Activated T-helper 17 cell treated with anti-CD3 and anti-CD28 coated beads, Interleukin-2, amount 50 U/mL, for 72 hours (primary cell): Measurements from ENCODE around the gene PRKCA. TPM values are rescaled to one million over a fixed set of nuclear protein-coding genes. Genes with fewer than 3 reads are reported as not detected.
"Not testable (repeated sequence)": the region's sequence is repeated elsewhere in the genome, so short reads cannot be mapped to it uniquely, and the experiment has no call there.

Experiments
- ATAC-seq: fragments of 150-1000 bp; cut with Tn5 transposase; replicated peaks from 2 replicates; pipeline ENCODE4 v1.10.0; 2021; ENCODE audit warnings: mild to moderate bottlenecking, moderate library complexity
- H3K27ac Mint-ChIP-seq: one replicate; pipeline ENCODE4 v1.8.0; 2022; ENCODE audit warnings: mixed read lengths
- H3K27me3 Mint-ChIP-seq: one replicate; pipeline ENCODE4 v1.8.0; 2022; ENCODE audit warnings: mixed read lengths
- H3K36me3 Mint-ChIP-seq: one replicate; pipeline ENCODE4 v1.8.0; 2022; ENCODE audit warnings: low read depth, mild to moderate bottlenecking, mixed read lengths
- H3K4me1 Mint-ChIP-seq: one replicate; pipeline ENCODE4 v1.8.0; 2022; ENCODE audit warnings: mixed read lengths
- H3K4me3 Mint-ChIP-seq: one replicate; pipeline ENCODE4 v1.8.0; 2022; ENCODE audit warnings: mild to moderate bottlenecking, mixed read lengths
- H3K9me3 Mint-ChIP-seq: one replicate; pipeline ENCODE4 v1.8.0; 2022; ENCODE audit warnings: mixed read lengths
- total RNA-seq, 2 donors: library from RNA; stranded (reverse); gene quantifications; one replicate each; pipeline ENCODE4 v1.2.3, GENCODE V29; 2022

Gene PRKCA
- total RNA-seq, 2 donors from 2014 or later = 58.2 to 86.0 TPM

DNA sequence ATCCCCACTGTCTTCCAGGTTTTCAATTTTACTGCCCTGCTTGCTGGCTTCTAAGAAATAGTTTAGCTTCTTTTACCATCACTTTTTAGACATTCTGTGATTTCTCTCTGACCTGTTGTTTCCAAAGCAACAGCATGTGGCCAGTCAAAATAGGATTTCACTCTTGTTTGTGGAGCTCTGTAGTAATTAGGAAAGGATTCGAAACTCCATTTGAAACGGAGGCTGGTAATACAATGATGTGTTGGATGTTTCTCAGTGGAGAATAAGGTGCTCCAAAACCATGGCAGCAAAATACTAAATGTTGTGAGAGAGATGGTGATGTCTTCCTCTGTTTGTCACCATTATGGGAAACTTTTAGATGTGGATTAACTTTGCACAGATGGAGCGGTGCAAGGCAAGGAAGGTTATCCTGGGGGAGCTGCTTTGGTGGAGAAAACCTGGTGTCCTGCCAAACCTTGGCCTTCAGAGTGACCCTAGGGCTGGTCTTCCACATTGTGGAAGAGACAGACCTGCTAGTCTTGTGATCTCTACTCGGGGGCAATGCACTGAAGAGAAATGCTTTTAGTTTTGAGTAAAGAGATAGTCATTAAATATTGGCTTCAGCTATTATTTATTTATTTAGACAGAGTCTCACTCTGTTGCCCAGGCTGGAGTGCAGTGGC lies 79.4 kb downstream of the PRKCA start:
- peaks cover 4% of the 10 kb centered on the region for H3K36me3 Mint-ChIP-seq
- H3K9me3 Mint-ChIP-seq = no peaks in the 10 kb centered on the region
- H3K27me3 Mint-ChIP-seq = no peaks in the 10 kb centered on the region
- H3K4me3 Mint-ChIP-seq = peak overlapping the region; percentile 37
- peak overlapping the region; percentile 81 for H3K27ac Mint-ChIP-seq
- peaks cover 24% of the 10 kb centered on the region for H3K4me1 Mint-ChIP-seq
- peak; percentile 88 for ATAC-seq

DNA sequence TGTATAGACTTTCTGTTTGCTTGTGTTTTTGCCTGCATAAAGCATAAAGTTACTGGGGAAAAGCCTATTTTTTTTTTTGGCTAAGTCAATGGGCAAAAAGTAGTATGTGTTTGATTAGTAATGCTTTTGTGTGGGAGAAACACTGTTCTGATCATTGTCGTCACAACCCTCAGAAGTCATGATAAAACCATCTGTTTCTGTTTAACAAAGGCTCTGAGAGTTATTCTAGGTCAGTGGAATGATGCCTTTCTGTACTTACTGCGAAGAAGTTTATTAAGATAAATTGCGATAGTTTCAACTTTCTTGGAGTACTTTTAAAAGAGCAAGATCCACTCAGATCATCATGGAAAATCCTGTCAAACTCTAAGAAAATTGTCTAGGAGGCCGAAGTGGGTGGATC lies 80.9 kb downstream of the PRKCA start:
- no peaks in the 10 kb centered on the region for H3K27me3 Mint-ChIP-seq
- peaks cover 28% of the 10 kb centered on the region for H3K4me1 Mint-ChIP-seq
- peaks cover 16% of the 10 kb centered on the region for H3K36me3 Mint-ChIP-seq
- peak overlapping the region; percentile 51 for H3K4me3 Mint-ChIP-seq
- ATAC-seq = peak; percentile 62
- H3K9me3 Mint-ChIP-seq = no peaks in the 10 kb centered on the region
- peak overlapping the region; percentile 86 for H3K27ac Mint-ChIP-seq

DNA sequence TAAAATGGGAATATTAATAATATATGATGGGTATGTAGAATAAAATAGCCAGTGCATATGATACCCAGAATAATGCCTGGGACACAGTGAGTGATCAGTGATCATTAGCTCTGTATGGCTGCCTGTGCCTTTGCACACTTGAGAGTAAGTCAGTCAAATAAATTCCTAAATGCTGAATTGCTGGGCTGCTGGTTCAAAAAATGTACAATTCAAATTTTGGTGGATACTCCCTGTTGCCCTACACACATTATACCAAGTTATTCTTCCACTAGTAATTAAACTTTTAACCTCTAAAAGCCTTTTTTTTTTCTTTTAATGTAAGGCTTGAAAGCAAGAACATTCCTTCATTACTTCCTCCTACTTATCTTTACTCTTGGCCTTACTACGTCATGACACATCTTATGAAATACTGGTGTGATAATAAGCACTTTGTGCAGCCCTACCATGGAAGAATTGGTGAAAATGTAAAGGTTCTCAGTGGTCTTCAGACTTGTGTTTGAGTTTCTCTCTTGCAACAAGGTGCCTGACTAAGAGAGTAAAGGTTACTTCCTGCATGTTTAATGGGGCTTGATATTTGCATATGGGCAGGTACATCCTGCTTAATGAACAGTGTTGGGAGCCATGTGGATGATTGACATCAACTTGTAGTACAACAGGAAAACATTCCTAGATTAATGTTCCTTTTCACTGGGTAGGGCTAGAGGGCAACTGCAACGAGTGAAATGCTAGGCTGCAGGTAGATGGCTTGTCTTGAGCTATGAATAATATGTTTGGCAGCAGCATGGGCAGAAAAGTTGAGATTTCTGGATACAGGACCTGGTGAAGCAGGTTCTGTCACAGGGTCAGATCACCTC lies 84.3 kb downstream of the PRKCA start:
- ATAC-seq = no peak
- Mint-ChIP-seq H3K4me3 (no peak overlapping the region), H3K27me3 (no peaks in the 10 kb centered on the region), H3K9me3 (no peaks in the 10 kb centered on the region), H3K36me3 (peaks cover 46% of the 10 kb centered on the region), H3K27ac (peak overlapping the region; percentile 1), H3K4me1 (peaks cover 33% of the 10 kb centered on the region)

DNA sequence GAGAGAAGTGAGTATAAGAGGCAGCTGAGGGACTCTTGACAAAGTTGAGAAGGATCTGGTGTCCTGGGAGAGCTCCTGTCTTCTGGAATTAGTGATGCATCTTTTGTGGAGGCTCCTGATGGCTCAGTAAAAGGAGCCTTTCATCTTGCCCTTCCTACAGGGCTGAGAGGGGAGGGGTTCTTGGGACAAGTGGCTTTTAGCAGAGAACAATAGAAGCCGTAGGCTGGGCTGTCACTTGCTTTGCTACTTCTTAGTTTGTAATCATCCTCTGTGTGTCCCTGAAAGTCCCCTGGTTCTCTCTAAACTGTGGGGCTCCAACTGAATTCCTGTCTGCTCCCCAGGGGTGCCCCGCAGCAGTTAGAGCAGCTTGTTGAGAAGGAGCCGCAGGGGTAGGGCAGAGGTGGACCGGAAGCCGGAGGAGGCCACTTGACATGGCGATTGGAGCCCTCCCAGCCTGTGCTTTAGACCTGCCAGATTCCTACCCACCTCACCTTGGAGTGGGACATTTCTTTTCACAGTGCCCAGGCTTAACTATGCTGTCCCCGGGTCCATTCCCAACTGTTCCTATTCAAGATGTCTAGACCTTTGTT lies 85.1 kb downstream of the PRKCA start:
- Mint-ChIP-seq H3K27ac (peak overlapping the region; percentile 54), H3K4me3 (no peak overlapping the region), H3K36me3 (peaks cover 49% of the 10 kb centered on the region), H3K4me1 (peaks cover 30% of the 10 kb centered on the region), H3K9me3 (no peaks in the 10 kb centered on the region), H3K27me3 (no peaks in the 10 kb centered on the region)
- ATAC-seq = no peak

DNA sequence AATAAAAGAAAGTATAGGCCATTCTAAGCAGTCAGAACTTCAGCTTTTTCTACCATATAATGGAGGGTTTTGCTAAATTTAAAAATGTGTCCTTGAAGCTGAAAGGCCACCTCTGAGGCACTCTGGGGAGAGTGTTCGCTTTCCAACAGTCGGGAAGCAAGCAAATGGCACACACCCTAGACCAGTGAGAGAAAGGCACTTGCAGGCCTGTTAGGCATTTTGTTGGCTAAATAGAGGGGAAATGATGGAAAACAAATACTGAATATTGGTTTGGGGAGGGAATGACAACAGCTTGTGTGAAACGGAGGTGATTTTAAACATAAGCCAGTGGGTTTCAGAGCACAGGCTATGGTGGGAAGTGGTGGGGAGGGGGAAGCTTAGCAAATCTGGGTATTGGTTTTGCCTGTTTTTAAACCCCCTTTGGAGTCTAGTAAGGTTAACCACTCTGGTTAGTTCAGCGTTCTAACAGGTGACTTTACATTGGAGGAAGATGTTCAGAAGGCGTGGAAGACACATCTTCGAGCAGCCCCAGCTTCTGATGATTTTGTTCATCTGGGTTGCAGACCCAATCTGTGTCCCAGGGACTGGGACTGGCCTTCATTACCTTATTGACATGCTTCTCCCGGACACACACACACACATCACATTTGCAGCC lies 90.5 kb downstream of the PRKCA start:
- no peak for ATAC-seq

DNA sequence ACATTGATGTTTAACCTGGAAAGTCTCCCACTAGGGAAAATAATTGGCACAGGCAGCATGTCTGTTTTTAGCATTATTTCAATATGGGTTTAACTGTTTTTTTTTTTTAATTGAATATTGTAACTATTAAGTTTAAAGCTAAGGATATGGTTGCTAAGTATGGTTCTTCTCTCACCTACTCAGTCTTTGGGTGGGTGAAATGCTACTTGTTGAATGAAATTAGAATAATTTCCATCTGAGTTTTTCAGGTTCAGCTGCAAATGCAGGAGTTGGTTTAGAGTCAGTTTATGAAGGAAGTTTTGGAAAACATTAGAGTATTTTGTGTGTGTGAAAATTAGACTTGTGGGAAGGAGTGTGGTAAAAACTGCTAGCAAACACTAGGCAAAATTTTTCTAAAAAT lies 93.5 kb downstream of the PRKCA start:
- H3K36me3 Mint-ChIP-seq = peaks cover 18% of the 10 kb centered on the region
- no peak overlapping the region for H3K4me3 Mint-ChIP-seq
- no peaks in the 10 kb centered on the region for H3K27me3 Mint-ChIP-seq
- no peak for ATAC-seq
- H3K27ac Mint-ChIP-seq = no peak overlapping the region
- H3K9me3 Mint-ChIP-seq = peaks cover 4% of the 10 kb centered on the region
- H3K4me1 Mint-ChIP-seq = peaks cover 27% of the 10 kb centered on the region

More for the DNA sequence above, 90.5 kb downstream of the PRKCA start:
- Mint-ChIP-seq H3K4me3 (no peak overlapping the region), H3K27me3 (no peaks in the 10 kb centered on the region), H3K36me3 (peaks cover 47% of the 10 kb centered on the region), H3K27ac (peak overlapping the region; percentile 43), H3K9me3 (no peaks in the 10 kb centered on the region), H3K4me1 (peaks cover 17% of the 10 kb centered on the region)

DNA sequence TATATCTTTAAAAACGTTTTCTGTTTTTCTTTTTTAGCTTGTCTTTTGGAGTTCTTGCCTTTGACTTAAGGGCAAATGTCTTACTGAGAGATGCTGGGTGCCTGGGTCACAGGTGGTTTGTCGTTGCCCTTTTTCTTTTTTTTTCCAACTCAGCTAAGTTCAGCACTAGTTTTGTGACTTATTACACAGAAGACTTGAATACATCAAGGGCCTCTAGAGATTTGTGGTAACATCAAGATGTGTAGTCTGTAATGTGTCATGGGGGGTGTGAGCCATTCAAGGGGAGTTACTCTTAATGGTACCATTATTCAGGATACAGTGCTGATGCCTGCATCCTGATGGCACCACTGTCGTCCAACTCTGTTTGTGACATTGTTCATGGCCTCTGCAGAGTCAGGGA lies 95.1 kb downstream of the PRKCA start:
- H3K27me3 Mint-ChIP-seq = no peaks in the 10 kb centered on the region
- H3K36me3 Mint-ChIP-seq = peaks cover 5% of the 10 kb centered on the region
- H3K27ac Mint-ChIP-seq = no peak overlapping the region
- H3K4me3 Mint-ChIP-seq = peak overlapping the region; percentile 55
- peak; percentile 51 for ATAC-seq
- peaks cover 4% of the 10 kb centered on the region for H3K9me3 Mint-ChIP-seq
- peaks cover 35% of the 10 kb centered on the region for H3K4me1 Mint-ChIP-seq

DNA sequence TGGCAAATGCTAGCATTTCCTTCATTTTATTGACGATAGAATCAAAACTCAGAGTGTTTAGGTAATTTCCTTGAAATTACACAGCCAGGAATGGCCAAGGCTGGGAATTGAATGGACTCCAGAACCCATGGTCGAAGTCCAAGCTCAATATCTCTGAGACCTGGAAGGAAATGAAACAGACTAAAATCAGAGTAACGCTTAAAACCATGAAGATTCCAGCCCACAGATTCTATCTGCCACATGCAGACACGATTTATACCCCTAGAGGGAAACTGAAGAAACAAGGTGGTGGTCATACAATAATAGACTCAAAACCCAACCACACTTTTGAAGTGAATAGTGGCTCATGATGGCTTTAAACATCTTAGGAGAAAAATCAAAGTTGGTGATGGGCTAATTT lies 95.6 kb downstream of the PRKCA start:
- Mint-ChIP-seq H3K4me1 (peaks cover 41% of the 10 kb centered on the region), H3K36me3 (no peaks in the 10 kb centered on the region), H3K27ac (peak overlapping the region; percentile 70), H3K4me3 (peak overlapping the region; percentile 55), H3K27me3 (no peaks in the 10 kb centered on the region), H3K9me3 (peaks cover 4% of the 10 kb centered on the region)
- ATAC-seq = no peak

DNA sequence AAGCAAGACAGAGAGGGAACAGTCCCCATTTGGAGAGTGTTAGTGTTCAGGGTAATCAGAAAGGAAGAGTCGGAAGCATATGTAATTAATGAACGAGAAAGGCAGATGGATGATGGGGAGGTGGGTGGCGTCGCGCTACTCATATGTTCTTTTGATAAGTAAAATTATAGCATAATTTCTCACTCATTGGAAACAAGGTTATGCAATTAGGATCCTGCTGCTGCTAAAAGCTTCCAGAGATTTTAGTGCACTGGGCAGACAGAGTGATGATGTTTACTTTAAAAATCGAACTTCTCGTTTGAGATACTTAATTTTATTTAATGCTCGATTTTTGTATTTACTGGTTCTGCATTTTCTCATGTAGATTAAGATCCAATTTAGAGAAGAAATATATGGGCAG lies 96.2 kb downstream of the PRKCA start:
- Mint-ChIP-seq H3K36me3 (no peaks in the 10 kb centered on the region), H3K9me3 (peaks cover 4% of the 10 kb centered on the region), H3K27ac (peak overlapping the region; percentile 70), H3K4me3 (peak overlapping the region; percentile 55), H3K4me1 (peaks cover 46% of the 10 kb centered on the region), H3K27me3 (no peaks in the 10 kb centered on the region)
- no peak for ATAC-seq

DNA sequence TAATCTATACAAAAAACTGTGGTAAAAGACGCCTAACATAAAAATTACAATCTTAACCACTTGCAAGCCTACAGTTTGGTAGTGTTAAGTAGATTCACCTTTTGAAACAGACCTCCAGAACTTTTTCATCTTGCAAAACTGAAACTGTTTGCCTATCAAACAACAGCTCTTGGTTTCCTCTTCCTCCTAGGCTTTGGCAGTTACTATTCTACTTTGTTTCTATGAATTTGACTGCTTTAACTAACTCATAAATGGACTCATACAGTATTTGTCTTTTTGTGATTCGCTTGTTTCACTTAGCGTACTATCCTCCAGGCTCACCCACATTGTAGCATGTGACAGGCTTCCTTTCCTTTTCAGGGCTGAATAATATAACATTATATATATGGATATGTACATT lies 97.0 kb downstream of the PRKCA start:
- H3K4me1 Mint-ChIP-seq = peaks cover 53% of the 10 kb centered on the region
- H3K36me3 Mint-ChIP-seq = no peaks in the 10 kb centered on the region
- peak overlapping the region; percentile 55 for H3K4me3 Mint-ChIP-seq
- peaks cover 4% of the 10 kb centered on the region for H3K9me3 Mint-ChIP-seq
- peak overlapping the region; percentile 70 for H3K27ac Mint-ChIP-seq
- ATAC-seq = peak; percentile 87
- no peaks in the 10 kb centered on the region for H3K27me3 Mint-ChIP-seq

DNA sequence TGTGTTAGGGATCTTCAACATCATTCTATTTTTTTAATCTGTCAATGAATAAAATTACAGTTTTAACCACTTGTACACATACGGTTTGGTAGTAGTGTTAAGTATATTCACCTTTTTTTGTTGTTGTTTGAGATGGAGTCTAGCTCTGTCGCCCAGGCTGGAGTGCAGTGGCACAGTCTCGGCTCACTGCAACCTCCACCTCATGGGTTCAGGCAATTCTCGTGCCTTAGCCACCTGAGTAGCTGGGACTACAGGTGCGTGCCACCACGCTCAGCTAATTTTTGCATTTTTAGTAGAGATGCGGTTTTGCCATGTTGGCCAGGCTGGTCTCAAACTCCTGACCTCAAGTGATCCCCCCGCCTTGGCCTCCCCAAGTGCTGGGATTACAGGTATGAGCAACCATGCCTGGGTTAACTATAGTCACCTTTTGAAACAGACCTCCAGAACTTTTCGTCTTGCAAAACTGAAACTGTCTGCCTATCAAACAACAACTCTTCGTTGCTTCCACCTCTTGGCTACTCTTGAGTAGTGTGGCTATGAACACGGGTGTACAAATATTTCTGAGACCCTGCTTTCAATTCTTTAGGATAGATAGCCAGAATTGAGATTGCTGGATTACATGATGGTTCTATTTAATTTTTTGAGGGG lies 97.8 kb downstream of the PRKCA start:
- ATAC-seq = peak; percentile 30

DNA sequence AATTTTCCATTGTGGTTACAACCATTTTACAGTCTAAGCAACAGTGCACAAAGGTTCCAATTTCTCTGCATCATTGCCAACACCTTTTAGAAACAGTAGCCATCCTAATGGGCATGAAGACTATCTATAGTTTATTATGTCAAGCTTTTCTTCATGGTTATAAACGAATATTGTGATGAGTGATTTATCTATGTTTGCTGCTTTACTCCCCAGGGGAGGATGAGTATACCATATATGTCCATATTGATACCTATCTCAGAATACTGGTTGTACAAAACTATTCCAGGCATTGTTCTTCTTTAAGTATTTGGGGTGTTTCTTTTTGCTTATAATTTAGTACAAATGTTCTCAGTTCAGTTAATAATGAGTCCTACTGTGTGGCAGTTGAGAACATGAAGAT lies 98.3 kb downstream of the PRKCA start:
- Mint-ChIP-seq H3K9me3 (peaks cover 4% of the 10 kb centered on the region), H3K4me1 (peaks cover 54% of the 10 kb centered on the region), H3K4me3 (peak overlapping the region; percentile 55), H3K27me3 (no peaks in the 10 kb centered on the region), H3K36me3 (no peaks in the 10 kb centered on the region), H3K27ac (peak overlapping the region; percentile 39)
- no peak for ATAC-seq

More for the DNA sequence above, 97.8 kb downstream of the PRKCA start:
- H3K36me3 Mint-ChIP-seq, H3K27me3 Mint-ChIP-seq, H3K9me3 Mint-ChIP-seq: not testable (repeated sequence)
- Mint-ChIP-seq H3K4me3 (peak overlapping the region; percentile 55), H3K27ac (peak overlapping the region; percentile 39), H3K4me1 (peaks cover 54% of the 10 kb centered on the region)

DNA sequence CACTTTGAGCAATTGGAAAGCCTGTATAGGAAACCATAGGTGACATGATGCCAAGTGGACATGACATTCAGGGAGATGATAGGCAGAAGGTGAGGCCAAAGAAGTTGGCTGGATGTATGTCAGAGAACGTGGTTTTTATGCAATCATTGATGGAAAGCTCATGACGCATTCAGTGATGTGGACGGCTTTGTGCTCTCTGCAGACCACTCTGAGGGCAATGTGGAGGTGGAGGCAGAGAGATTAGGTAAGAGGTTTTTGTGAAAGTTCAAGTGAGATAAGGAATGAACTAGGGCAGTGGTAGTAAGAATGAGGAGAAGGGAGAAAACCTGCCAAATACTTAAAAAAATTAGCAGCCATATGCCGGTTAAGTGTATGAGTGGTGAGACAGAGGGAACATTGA lies 99.0 kb downstream of the PRKCA start:
- Mint-ChIP-seq H3K9me3 (peaks cover 4% of the 10 kb centered on the region), H3K4me3 (peak overlapping the region; percentile 55), H3K4me1 (peaks cover 49% of the 10 kb centered on the region), H3K27ac (peak overlapping the region; percentile 39), H3K27me3 (no peaks in the 10 kb centered on the region), H3K36me3 (no peaks in the 10 kb centered on the region)
- peak; percentile 42 for ATAC-seq
